Left colon (tissue), 2 donors: ENCODE results near the gene OR5AN1. TPM values are rescaled to one million over a fixed set of nuclear protein-coding genes. Genes with fewer than 3 reads are reported as not detected.
"Not testable (repeated sequence)": the region's sequence is repeated elsewhere in the genome, so short reads cannot be mapped to it uniquely, and the experiment has no call there.

Source experiments
- ATAC-seq: fragments of 200-7000 bp; cut with Tn5 transposase; one replicate; pipeline ENCODE4 v1.9.1; 2020; ENCODE audit warnings: mild to moderate bottlenecking, moderate library complexity
- DNase-seq, 2 donors: peaks; one replicate each; pipeline ENCODE4 v3.0.0-alpha.2; 2020
- intact Hi-C, 2 donors: fragments of 100-400 bp; cut with DNase I in 1 of 2; cut with micrococcal nuclease in 1 of 2; formaldehyde crosslinking; loops; one replicate each; pipeline versions ENCODE4 v1.11.2 to v1.14.0; 2022; cut with DNase I, micrococcal nuclease
- long read RNA-seq: library from polyadenylated mRNA; unstranded; transcript quantifications from one replicate; pipeline ENCODE4 v2.0.0, GENCODE V29; 2021
- total RNA-seq, 2 donors: library from RNA; stranded (reverse); fragmentation: NEBNext Ultra II Directional; extraction: Animal tissue kit (Norgen Biotek cat#: 25700); gene quantifications; one replicate each; pipeline ENCODE4 v1.2.1, GENCODE V29; 2021
- donor health status: DM: no; HTN: no; CAD: no.
- donor health status: DM: yes; HTN: yes; CAD: no.

The OR5AN1 gene
- total RNA-seq = not detected
- long read RNA-seq = 0 reads

- no peak for ATAC-seq
- intact Hi-C loops = no loop called here
Measured at GRCh38 chr11:59358595-59358994, at the start of gene OR5AN1. TSS of gene OR5AN1 (plus strand) at chr11:59358895. CDS start at chr11:59364459, 5,564 bp downstream.

GRCh38 chr11:59335001-59335400 is 23.7 kb upstream of the OR5AN1 start:
- intact Hi-C loops = no loop called here
- no peak for DNase-seq
- ATAC-seq = no peak

More at GRCh38 chr11:59358595-59358994, at the start of gene OR5AN1:
- no peak for DNase-seq

GRCh38 chr11:59336176-59336575 is 22.5 kb upstream of the OR5AN1 start:
- DNase-seq (no peak), ATAC-seq (no peak)
- intact Hi-C loops = no loop called here

- intact Hi-C loops = no loop called here
- DNase-seq (no peak), ATAC-seq (no peak)
Measured at GRCh38 chr11:59336931-59337330, 21.8 kb upstream of the OR5AN1 start.

GRCh38 chr11:59349657-59350056 is 9.0 kb upstream of the OR5AN1 start:
- ATAC-seq, intact Hi-C loops: not testable (repeated sequence)

GRCh38 chr11:59355226-59355625 is 3.5 kb upstream of the OR5AN1 start:
- ATAC-seq = no peak
- intact Hi-C loops = no loop called here

More at GRCh38 chr11:59349657-59350056, 9.0 kb upstream of the OR5AN1 start:
- DNase-seq = peak in 1 of 2 donors; percentile 7

GRCh38 chr11:59356561-59356960 is 2.1 kb upstream of the OR5AN1 start:
- intact Hi-C loops = no loop called here
- DNase-seq (no peak), ATAC-seq (no peak)

More at GRCh38 chr11:59355226-59355625, 3.5 kb upstream of the OR5AN1 start:
- DNase-seq = no peak

- DNase-seq = no peak
- intact Hi-C loops = no loop called here
- no peak for ATAC-seq
Measured at GRCh38 chr11:59358020-59358419, 675 bp upstream of the OR5AN1 start.

- intact Hi-C loops = no loop called here
- ATAC-seq = no peak
- DNase-seq = no peak
Measured at GRCh38 chr11:59365232-59366018, 6.7 kb downstream of the OR5AN1 start.

GRCh38 chr11:59368238-59369022 is 9.7 kb downstream of the OR5AN1 start:
- intact Hi-C loops = no loop called here
- ATAC-seq = no peak
- no peak for DNase-seq

- ATAC-seq, DNase-seq, intact Hi-C loops: not testable (repeated sequence)
Measured at GRCh38 chr11:59372324-59372723, 13.6 kb downstream of the OR5AN1 start.

- ATAC-seq = no peak
- intact Hi-C loops = no loop called here
- DNase-seq = no peak
Measured at GRCh38 chr11:59380263-59381059, 21.8 kb downstream of the OR5AN1 start.

GRCh38 chr11:59394186-59394585 is 35.5 kb downstream of the OR5AN1 start:
- intact Hi-C loops = no loop called here
- no peak for DNase-seq
- no peak for ATAC-seq

GRCh38 chr11:59400461-59401261 is 42.0 kb downstream of the OR5AN1 start:
- ATAC-seq = no peak
- no peak for DNase-seq
- intact Hi-C loops = no loop called here

- ATAC-seq (no peak), DNase-seq (no peak)
- intact Hi-C loops = no loop called here
Measured at GRCh38 chr11:59401262-59401552, 42.5 kb downstream of the OR5AN1 start.

GRCh38 chr11:59403546-59403945 is 44.9 kb downstream of the OR5AN1 start:
- no peak for ATAC-seq
- DNase-seq = no peak
- intact Hi-C loops = no loop called here

GRCh38 chr11:59413646-59414045 is 55.0 kb downstream of the OR5AN1 start:
- DNase-seq (no peak), ATAC-seq (no peak)
- intact Hi-C loops = no loop called here

GRCh38 chr11:59415111-59415510 is 56.4 kb downstream of the OR5AN1 start:
- DNase-seq = no peak
- intact Hi-C loops = no loop called here

GRCh38 chr11:59416613-59417012 is 57.9 kb downstream of the OR5AN1 start:
- intact Hi-C loops = no loop called here

More at GRCh38 chr11:59415111-59415510, 56.4 kb downstream of the OR5AN1 start:
- no peak for ATAC-seq

More at GRCh38 chr11:59416613-59417012, 57.9 kb downstream of the OR5AN1 start:
- DNase-seq = no peak
- no peak for ATAC-seq
